Heart left ventricle (tissue), 16 donors: Measurements from ENCODE around the gene TPRKB. TPM values are rescaled to one million over a fixed set of nuclear protein-coding genes. Genes with fewer than 3 reads are reported as not detected.

ENCODE experiments used
- ATAC-seq, 4 donors: fragments of 200-7000 bp; cut with Tn5 transposase; one replicate each; pipeline ENCODE4 v1.9.1; 2020 to 2022; ENCODE audit warnings: moderate library complexity in 4 of 4, mild to moderate bottlenecking in 3 of 4, moderate number of reproducible peaks in 1 of 4
- DNase-seq, 5 donors: peaks; one replicate each; pipeline ENCODE4 v3.0.0-alpha.2; 2020
- H3K27ac ChIP-seq, 12 donors: fragments of 200-600 bp; sonication (generic) in 4 of 12; one replicate each; pipeline versions ENCODE4 v1.5.0 to v1.8.0; 2016 to 2022; ENCODE audit warnings: mild to moderate bottlenecking in 2 of 12
- H3K27me3 ChIP-seq, 9 donors: fragments of 200-600 bp; sonication (generic) in 2 of 9; one replicate each; pipeline versions ENCODE4 v1.5.1 to v1.8.0; 2016 to 2022; ENCODE audit warnings: mild to moderate bottlenecking in 3 of 9
- H3K36me3 ChIP-seq, 9 donors: fragments of 200-600 bp; sonication (generic) in 2 of 9; one replicate each; pipeline versions ENCODE4 v1.5.0 to v1.8.0; 2018 to 2022; ENCODE audit warnings: mild to moderate bottlenecking in 2 of 9
- H3K4me1 ChIP-seq, 12 donors: fragments of 200-600 bp; sonication (generic) in 4 of 12; one replicate each; pipeline versions ENCODE4 v1.5.0 to v1.8.0; 2016 to 2022; ENCODE audit warnings: mild to moderate bottlenecking in 3 of 12
- H3K4me3 ChIP-seq, 12 donors: fragments of 200-600 bp; sonication (generic) in 4 of 12; one replicate each; pipeline versions ENCODE4 v1.5.0 to v1.8.0; 2017 to 2022; ENCODE audit warnings: mild to moderate bottlenecking in 9 of 12, moderate library complexity in 4 of 12
- H3K9me3 ChIP-seq, 12 donors: fragments of 200-600 bp; sonication (generic) in 4 of 12; one replicate each; pipeline versions ENCODE4 v1.5.0 to v1.8.0; 2016 to 2022; ENCODE audit warnings: mild to moderate bottlenecking in 1 of 12
- CTCF ChIP-seq, 12 donors: fragments of 200-600 bp; sonication (generic) in 4 of 12; IDR thresholded peaks; one replicate each; pipeline versions ENCODE4 v1.5.0 to v1.8.0; 2018 to 2022; ENCODE audit warnings: antibody characterized with exemption in 12 of 12, mild to moderate bottlenecking in 5 of 12
- POLR2A ChIP-seq, 2 donors: fragments of 450-650 bp; IDR thresholded peaks; one replicate each; pipeline ENCODE4 v1.6.1; 2017; ENCODE audit warnings: antibody characterized with exemption in 2 of 2, mild to moderate bottlenecking in 2 of 2, moderate library complexity in 2 of 2
- WGBS, 4 donors: extraction: QIAGEN DNeasy Blood & Tissue Kit in 2 of 4; methylation state at CpG; one replicate each; pipeline versions ENCODE4 v1.1.5 to v1.1.7; 2013 to 2018; 5-methylcytosine and 5-hydroxymethylcytosine counted together
- intact Hi-C, 10 donors: fragments of 100-400 bp; cut with DNase I; formaldehyde crosslinking; loops; one replicate each; pipeline versions ENCODE4 v1.11.1 to v1.14.2; 2022
- polyA plus RNA-seq, 2 donors: library from polyadenylated mRNA; stranded (reverse); fragments of 200-250 nt; gene quantifications; one replicate each; pipeline ENCODE4 v1.2.3, GENCODE V29; 2013
- total RNA-seq, 9 donors: library from RNA; depleted of rRNA in 2 of 9; stranded (reverse); fragments of >200 nt in 2 of 9; fragmentation: NEBNext Ultra II Directional in 3 of 9; extraction: Animal tissue kit (Norgen Biotek cat#: 25700) in 3 of 9; gene quantifications; one replicate each; pipeline versions ENCODE4 v1.1.0 to v1.2.4, GENCODE V29; 2016 to 2023
- donor health status: ischemic (EF 13 %, LVEDD 7.1; RV severe dilation, severe dysfunction).
- donor health status: healthy with polysubstance abuse.
- donor health status: DM: no; HTN: yes; CAD: no.
- donor health status: DM: no; HTN: no; CAD: no.
- donor health status: ischemic (EF 25% LVEDD 6.9; RV normal size, moderate dysfunction).
- donor health status: ischemic (EF 25% LVEDD 5.7; RV mildly dilated, moderate dysfunction).
- donor health status: healthy.
- donor health status: DM: yes; HTN: yes; CAD: no.
- donor health status: ischemic (EF 35%, LVEDD 5.7; RV mildly dilated, moderate dysfunction).
- donor health status: nonischemic (EF 11% LVEDD 7.7; RV severe dilation, severe dysfunction).
- donor health status: DM: yes; HTN: yes; CAD: no.
- donor health status: PGD.
- donor health status: ischemic (EF 29% LVEDD 5.4; RV normal size, mild dysfunction).
- donor health status: nonischemic (EF 23%, LVEDD 6.1; RV moderate dilation, normal function).

The TPRKB gene
- total and polyA plus RNA-seq, 11 donors: 16.1 to 87.6 (median 31.5) TPM

GRCh38 chr2:73766349-73766748 is 29.2 kb upstream of the TPRKB start:
- 89 to 100% (median 97%) methylated on average over 1 of the region's 1 CpG for WGBS, 4 donors
- no peaks in the 10 kb centered on the region for H3K9me3 ChIP-seq
- H3K36me3 ChIP-seq: peaks cover 3 to 100% (median 94%) of the 10 kb centered on the region in 9 donors
- H3K27me3 ChIP-seq: no peaks in the 10 kb centered on the region
- intact Hi-C loops: no loop called here
- no peaks in the 10 kb centered on the region for H3K4me1 ChIP-seq
- H3K27ac ChIP-seq: no peak overlapping the region
- TF ChIP-seq CTCF (IDR thresholded peaks at IDR 0.05): no peak
- no peak for TF ChIP-seq POLR2A (IDR thresholded peaks at IDR 0.05)
- no peak overlapping the region for H3K4me3 ChIP-seq
- ATAC-seq (no peak), DNase-seq (no peak)

- 92 to 100% (median 99%) methylated on average over 1 of the region's 1 CpG for WGBS, 4 donors
- DNase-seq (no peak), ATAC-seq (no peak)
- H3K27me3 ChIP-seq: no peaks in the 10 kb centered on the region
- no peak overlapping the region for H3K27ac ChIP-seq
- intact Hi-C loops: no loop called here
- TF ChIP-seq POLR2A (IDR thresholded peaks at IDR 0.05) (no peak), CTCF (IDR thresholded peaks at IDR 0.05) (no peak)
- no peaks in the 10 kb centered on the region for H3K9me3 ChIP-seq
- no peak overlapping the region for H3K4me3 ChIP-seq
- H3K4me1 ChIP-seq: peaks cover 0 to 10% (median 5%) of the 10 kb centered on the region in 12 donors
- peaks cover 3 to 100% (median 94%) of the 10 kb centered on the region in 9 donors for H3K36me3 ChIP-seq
These were observed 27.8 kb upstream of the TPRKB start for GRCh38 chr2:73764945-73765344.

GRCh38 chr2:73762571-73762970 is 25.4 kb upstream of the TPRKB start:
- intact Hi-C loops: no loop called here
- Histone ChIP-seq H3K9me3 (no peaks in the 10 kb centered on the region), H3K27me3 (no peaks in the 10 kb centered on the region), H3K36me3 (peaks cover 3 to 100% (median 76%) of the 10 kb centered on the region in 9 donors), H3K4me1 (peaks cover 4 to 25% (median 17%) of the 10 kb centered on the region in 12 donors), H3K27ac (no peak overlapping the region), H3K4me3 (no peak overlapping the region)
- TF ChIP-seq CTCF (IDR thresholded peaks at IDR 0.05) (no peak), POLR2A (IDR thresholded peaks at IDR 0.05) (no peak)
- WGBS, 4 donors: 36 to 58% (median 53%) methylated on average over 1 of the region's 1 CpG
- DNase-seq (no peak), ATAC-seq (no peak)

GRCh38 chr2:73759904-73760303 is 22.8 kb upstream of the TPRKB start:
- H3K9me3 ChIP-seq: no peaks in the 10 kb centered on the region
- no peaks in the 10 kb centered on the region for H3K27me3 ChIP-seq
- peaks cover 0 to 96% (median 69%) of the 10 kb centered on the region in 9 donors for H3K36me3 ChIP-seq
- H3K4me1 ChIP-seq: peaks cover 4 to 25% (median 17%) of the 10 kb centered on the region in 12 donors
- DNase-seq (no peak), ATAC-seq (peak in 1 of 4 donors; percentile 7)
- no peak overlapping the region for H3K4me3 ChIP-seq
- intact Hi-C loops: no loop called here
- no peak for TF ChIP-seq POLR2A (IDR thresholded peaks at IDR 0.05)
- no peak for TF ChIP-seq CTCF (IDR thresholded peaks at IDR 0.05)
- WGBS, 4 donors: 81 to 94% (median 84%) methylated on average over 2 of the region's 2 CpGs
- H3K27ac ChIP-seq: peak overlapping the region in 9 of 12 donors; percentile 12 to 58 (median 46)
